Loucy (cell line): Measurements from ENCODE around the gene CCNG2.

Source experiments
- H2AFZ ChIP-seq: fragments of 200-600 bp; sonication (generic); 2 replicates; pipeline ENCODE4 v1.6.0; 2016; ENCODE audit warnings: antibody characterized with exemption, mild to moderate bottlenecking, low read length, moderate library complexity
- H3F3A ChIP-seq: fragments of 200-600 bp; 2 replicates; pipeline ENCODE4 v1.6.0; 2016; ENCODE audit warnings: antibody characterized with exemption, low read depth, mild to moderate bottlenecking
- H3K27me3 ChIP-seq: fragments of 200-600 bp; sonication (generic); 2 replicates; pipeline ENCODE4 v1.6.1; 2014; ENCODE audit warnings: low read length, mild to moderate bottlenecking; ENCODE audit not compliant: insufficient read depth, poor library complexity, severe bottlenecking
- H3K36me3 ChIP-seq: fragments of 200-600 bp; sonication (generic); 2 replicates; pipeline ENCODE4 v1.6.1; 2016; ENCODE audit warnings: low read length; ENCODE audit not compliant: insufficient read depth
- H3K4me1 ChIP-seq: fragments of 200-600 bp; sonication (generic); 2 replicates; pipeline ENCODE4 v1.5.1; 2014; ENCODE audit warnings: low read length, mild to moderate bottlenecking; ENCODE audit not compliant: insufficient read depth, poor library complexity, severe bottlenecking
- H3K4me2 ChIP-seq: fragments of 200-600 bp; sonication (generic); 2 replicates; pipeline ENCODE4 v1.6.0; 2014; ENCODE audit warnings: antibody characterized with exemption, low read length, low read depth, mild to moderate bottlenecking; ENCODE audit not compliant: poor library complexity, severe bottlenecking
- H3K4me3 ChIP-seq: fragments of 200-600 bp; sonication (generic); 2 replicates; pipeline ENCODE4 v1.5.1; 2014; ENCODE audit warnings: low read length, mild to moderate bottlenecking, mixed read lengths; ENCODE audit not compliant: poor library complexity, severe bottlenecking
- H3K79me2 ChIP-seq: fragments of 200-600 bp; sonication (generic); 2 replicates; pipeline ENCODE4 v1.6.1; 2014; ENCODE audit warnings: low read length; ENCODE audit not compliant: insufficient read depth
- H3K9ac ChIP-seq: fragments of 200-600 bp; sonication (generic); 2 replicates; pipeline ENCODE4 v1.6.0; 2014; ENCODE audit warnings: mild to moderate bottlenecking, low read depth, low read length, moderate library complexity; ENCODE audit not compliant: poor library complexity, severe bottlenecking
- H3K9me2 ChIP-seq: fragments of 200-600 bp; sonication (generic); replicated peaks from 2 replicates; pipeline ENCODE4 v1.6.1; 2016; ENCODE audit warnings: low read depth, low read length, mixed read lengths
- H3K9me3 ChIP-seq: fragments of 200-600 bp; sonication (generic); 2 replicates; pipeline ENCODE4 v1.6.1; 2014; ENCODE audit warnings: mild to moderate bottlenecking, antibody characterized with exemption, low read length, low read depth; ENCODE audit not compliant: insufficient read depth
- H4K20me1 ChIP-seq: fragments of 200-600 bp; sonication (generic); 2 replicates; pipeline ENCODE4 v1.6.0; 2014; ENCODE audit warnings: antibody characterized with exemption, low read length, mild to moderate bottlenecking; ENCODE audit not compliant: insufficient read depth, poor library complexity, severe bottlenecking
- CTCF ChIP-seq: fragments of 200-600 bp; sonication (generic); conservative IDR thresholded peaks from 2 replicates; pipeline ENCODE4 v1.5.1; 2014; ENCODE audit warnings: mild to moderate bottlenecking, antibody characterized with exemption, low read length
- EZH2phosphoT487 ChIP-seq: fragments of 200-600 bp; IDR thresholded peaks from 2 replicates; pipeline ENCODE4 v1.6.1; 2018; ENCODE audit warnings: antibody characterized with exemption, mild to moderate bottlenecking, moderate library complexity, borderline replicate concordance

The CCNG2 gene

DNA sequence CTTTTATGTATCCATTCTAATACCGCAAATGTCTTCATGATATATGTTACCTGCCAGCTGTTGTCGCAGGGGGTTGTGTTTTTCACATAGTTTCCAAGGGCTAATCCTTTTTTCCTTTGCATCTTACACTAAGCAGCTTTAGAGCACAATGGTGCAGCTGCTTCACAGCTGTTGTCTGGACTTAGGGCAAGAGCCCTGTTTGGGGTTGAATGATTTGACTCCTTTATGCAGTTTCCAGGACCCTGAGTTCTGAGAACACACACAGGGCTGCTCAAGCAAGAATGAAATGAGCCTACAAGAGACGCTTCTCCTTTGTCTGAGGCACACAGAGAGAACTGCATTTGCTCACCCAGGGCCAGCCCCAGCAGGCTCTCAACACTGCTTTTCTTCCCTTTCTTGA lies 20.2 kb downstream of the CCNG2 start:
- Histone ChIP-seq H3K27me3 (no peaks in the 10 kb centered on the region), H3F3A (no peaks in the 10 kb centered on the region), H3K9me3 (no peaks in the 10 kb centered on the region), H3K9ac (no peak overlapping the region), H3K4me1 (no peaks in the 10 kb centered on the region), H3K79me2 (no peaks in the 10 kb centered on the region), H4K20me1 (no peaks in the 10 kb centered on the region), H3K36me3 (no peaks in the 10 kb centered on the region), H3K4me3 (no peak overlapping the region), H3K4me2 (no peak overlapping the region), H2AFZ (no peak overlapping the region), H3K9me2 (no peaks in the 10 kb centered on the region)
- TF ChIP-seq CTCF (no peak), EZH2phosphoT487 (no peak)

- Histone ChIP-seq H3K27me3 (no peaks in the 10 kb centered on the region), H3K4me1 (no peaks in the 10 kb centered on the region)
These were observed 21.6 kb downstream of the CCNG2 start for GRCh38 chr4:77178560-77178959.

GRCh38 chr4:77179519-77179918 lies 22.5 kb downstream of the CCNG2 start:
- Histone ChIP-seq H2AFZ (no peak overlapping the region), H3K4me2 (no peak overlapping the region), H3K4me1 (no peaks in the 10 kb centered on the region), H3K79me2 (no peaks in the 10 kb centered on the region), H3K27me3 (no peaks in the 10 kb centered on the region), H4K20me1 (no peaks in the 10 kb centered on the region), H3K4me3 (no peak overlapping the region), H3K9ac (no peak overlapping the region), H3F3A (no peaks in the 10 kb centered on the region), H3K9me3 (no peaks in the 10 kb centered on the region), H3K9me2 (no peaks in the 10 kb centered on the region), H3K36me3 (no peaks in the 10 kb centered on the region)
- TF ChIP-seq CTCF (no peak), EZH2phosphoT487 (no peak)

More at GRCh38 chr4:77178560-77178959, 21.6 kb downstream of the CCNG2 start:
- Histone ChIP-seq H3K36me3 (no peaks in the 10 kb centered on the region), H3K4me3 (no peak overlapping the region), H4K20me1 (no peaks in the 10 kb centered on the region), H3K79me2 (no peaks in the 10 kb centered on the region), H2AFZ (no peak overlapping the region), H3K9ac (no peak overlapping the region), H3F3A (no peaks in the 10 kb centered on the region), H3K9me2 (no peaks in the 10 kb centered on the region), H3K4me2 (no peak overlapping the region), H3K9me3 (no peaks in the 10 kb centered on the region)
- TF ChIP-seq CTCF: no peak
- no peak for TF ChIP-seq EZH2phosphoT487
